WTC11 (cell line): ENCODE results near the gene ADAMTS2. TPM values are rescaled to one million over a fixed set of nuclear protein-coding genes. Genes with fewer than 3 reads are reported as not detected.
A peak's percentile ranks its signal among the peaks of the same experiment; 100 is the strongest.

Source experiments
- ATAC-seq: fragments of 200-7000 bp; cut with Tn5 transposase; 2 replicates; pipeline ENCODE4 v1.10.0; 2021; ENCODE audit warnings: mild to moderate bottlenecking, moderate library complexity
- CTCF ChIA-PET: fragments of 300-600 bp; sonication (Branson Sonifier 250); formaldehyde crosslinking; loops from one replicate; lab custom pipeline; 2021; ENCODE audit warnings: antibody characterized with exemption; lab: Charles Lee
- POLR2A ChIA-PET: fragments of 350-600 bp; sonication (Branson Sonifier 250); formaldehyde crosslinking; loops from one replicate; lab custom pipeline; 2021; ENCODE audit warnings: antibody characterized with exemption; lab: Charles Lee
- DNase-seq: peaks from one replicate; pipeline ENCODE4 v3.0.0; 2021; ENCODE audit warnings: low spot score
- H3K27ac Mint-ChIP-seq: 2 replicates; pipeline ENCODE4 v1.8.0; 2021; ENCODE audit warnings: mixed read lengths
- H3K27me3 Mint-ChIP-seq: 2 replicates; pipeline ENCODE4 v1.8.0; 2021; ENCODE audit warnings: low read depth, mild to moderate bottlenecking, moderate library complexity, mixed read lengths
- H3K36me3 Mint-ChIP-seq: 2 replicates; pipeline ENCODE4 v1.8.0; 2021; ENCODE audit warnings: mixed read lengths
- H3K4me1 Mint-ChIP-seq: 2 replicates; pipeline ENCODE4 v1.8.0; 2022; ENCODE audit warnings: mixed read lengths
- H3K4me3 Mint-ChIP-seq: 2 replicates; pipeline ENCODE4 v1.8.0; 2021; ENCODE audit warnings: mild to moderate bottlenecking, moderate library complexity, mixed read lengths
- H3K9me3 Mint-ChIP-seq: 2 replicates; pipeline ENCODE4 v1.8.0; 2021; ENCODE audit warnings: mixed read lengths
- EMX1 ChIP-seq: fragments of 250-450 bp; sonication (Bioruptor Pico); IDR thresholded peaks from 2 replicates; pipeline ENCODE4 v1.8.0; 2021; ENCODE audit warnings: mild to moderate bottlenecking
- KAT7 ChIP-seq: sonication (generic); formaldehyde crosslinking; IDR thresholded peaks from 2 replicates; pipeline ENCODE4 v1.8.1; 2023; ENCODE audit warnings: missing genetic modification reagents, mild to moderate bottlenecking, borderline replicate concordance
- MYBL2 ChIP-seq: sonication (generic); formaldehyde crosslinking; IDR thresholded peaks from 2 replicates; pipeline ENCODE4 v1.8.1; 2023; ENCODE audit warnings: mild to moderate bottlenecking, moderate library complexity, missing genetic modification reagents
- RELA ChIP-seq: sonication (generic); formaldehyde crosslinking; IDR thresholded peaks from 2 replicates; pipeline ENCODE4 v1.8.1; 2022; ENCODE audit warnings: missing genetic modification reagents, mild to moderate bottlenecking, borderline replicate concordance
- TEAD1 ChIP-seq: sonication (generic); formaldehyde crosslinking; IDR thresholded peaks from 2 replicates; pipeline ENCODE4 v1.8.0; 2022; ENCODE audit warnings: mild to moderate bottlenecking, missing genetic modification reagents
- ZNF138 ChIP-seq: sonication (generic); formaldehyde crosslinking; conservative IDR thresholded peaks from 2 replicates; pipeline ENCODE4 v1.8.1; 2022; ENCODE audit warnings: mild to moderate bottlenecking, moderate library complexity, missing genetic modification reagents
- total RNA-seq: library from RNA; stranded (reverse); gene quantifications from 3 replicates; pipeline ENCODE4 v1.2.3, GENCODE V29; 2021
- TF ChIP-seq, protein P1 (sequence below): sonication (generic); formaldehyde crosslinking; IDR thresholded peaks from 2 replicates; pipeline ENCODE4 v1.8.1; 2023; ENCODE audit warnings: mild to moderate bottlenecking, missing genetic modification reagents
- TF ChIP-seq, protein P2 (sequence below): fragments of 250-450 bp; sonication (Bioruptor Pico); IDR thresholded peaks from 2 replicates; pipeline ENCODE4 v1.8.0; 2021; ENCODE audit warnings: mild to moderate bottlenecking
- TF ChIP-seq, protein P3 (sequence below): fragments of 250-450 bp; sonication (Bioruptor Pico); conservative IDR thresholded peaks from 2 replicates; pipeline ENCODE4 v1.9.0; 2021; ENCODE audit warnings: mild to moderate bottlenecking
- TF ChIP-seq, protein P4 (sequence below): sonication (generic); formaldehyde crosslinking; IDR thresholded peaks from 2 replicates; pipeline ENCODE4 v1.8.1; 2022; ENCODE audit warnings: low read depth, mild to moderate bottlenecking, moderate library complexity, missing genetic modification reagents, borderline replicate concordance
- TF ChIP-seq, protein P5 (sequence below): sonication (generic); formaldehyde crosslinking; IDR thresholded peaks from 2 replicates; pipeline ENCODE4 v1.8.0; 2022; ENCODE audit warnings: mild to moderate bottlenecking, missing genetic modification reagents
- TF ChIP-seq, protein P6 (sequence below): sonication (generic); formaldehyde crosslinking; IDR thresholded peaks from 2 replicates; pipeline ENCODE4 v1.8.1; 2023; ENCODE audit warnings: mild to moderate bottlenecking, missing genetic modification reagents, borderline replicate concordance
- TF ChIP-seq, protein P7 (sequence below): sonication (generic); formaldehyde crosslinking; IDR thresholded peaks from 2 replicates; pipeline ENCODE4 v1.8.0; 2022; ENCODE audit warnings: mild to moderate bottlenecking, missing genetic modification reagents
- TF ChIP-seq, protein P8 (sequence below): fragments of 250-450 bp; sonication (Bioruptor Pico); IDR thresholded peaks from 2 replicates; pipeline ENCODE4 v2.1.2; 2022; ENCODE audit warnings: mild to moderate bottlenecking, moderate library complexity

The ADAMTS2 gene
- total RNA-seq, 1 experiment from 2014 or later: 11.2 TPM

DNA sequence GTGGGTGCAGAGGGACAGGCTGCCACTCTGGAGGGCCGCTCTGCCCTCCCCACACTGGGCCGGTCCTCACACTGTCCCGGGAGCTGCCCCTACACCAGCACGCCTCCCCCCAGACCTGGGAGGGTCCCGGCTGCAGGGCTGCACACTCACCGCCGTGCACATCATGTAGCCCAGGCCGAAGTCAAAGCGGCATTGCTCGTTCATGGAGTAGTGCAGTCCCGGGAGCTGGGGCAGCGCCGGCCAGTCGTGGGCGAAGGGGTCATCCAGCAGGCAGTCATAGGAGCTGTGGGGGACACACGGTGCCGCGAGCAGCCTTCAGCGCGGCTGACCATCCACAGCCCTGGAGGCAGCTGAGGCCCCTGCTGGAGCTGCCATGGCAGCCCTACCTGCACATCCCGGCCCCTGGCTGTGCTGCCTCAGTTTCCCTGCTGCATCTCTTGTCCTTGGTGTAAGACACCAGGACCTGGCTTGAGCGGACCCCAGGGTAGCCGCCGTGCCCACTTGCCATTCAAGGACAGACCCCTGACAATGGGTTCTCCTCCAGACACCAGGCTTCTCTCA is 191.8 kb downstream of the ADAMTS2 start (continued):
- TF ChIP-seq, protein P1, sequence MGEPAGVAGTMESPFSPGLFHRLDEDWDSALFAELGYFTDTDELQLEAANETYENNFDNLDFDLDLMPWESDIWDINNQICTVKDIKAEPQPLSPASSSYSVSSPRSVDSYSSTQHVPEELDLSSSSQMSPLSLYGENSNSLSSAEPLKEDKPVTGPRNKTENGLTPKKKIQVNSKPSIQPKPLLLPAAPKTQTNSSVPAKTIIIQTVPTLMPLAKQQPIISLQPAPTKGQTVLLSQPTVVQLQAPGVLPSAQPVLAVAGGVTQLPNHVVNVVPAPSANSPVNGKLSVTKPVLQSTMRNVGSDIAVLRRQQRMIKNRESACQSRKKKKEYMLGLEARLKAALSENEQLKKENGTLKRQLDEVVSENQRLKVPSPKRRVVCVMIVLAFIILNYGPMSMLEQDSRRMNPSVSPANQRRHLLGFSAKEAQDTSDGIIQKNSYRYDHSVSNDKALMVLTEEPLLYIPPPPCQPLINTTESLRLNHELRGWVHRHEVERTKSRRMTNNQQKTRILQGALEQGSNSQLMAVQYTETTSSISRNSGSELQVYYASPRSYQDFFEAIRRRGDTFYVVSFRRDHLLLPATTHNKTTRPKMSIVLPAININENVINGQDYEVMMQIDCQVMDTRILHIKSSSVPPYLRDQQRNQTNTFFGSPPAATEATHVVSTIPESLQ (CRISPR knock-in tag): no peak
- TF ChIP-seq, all 79 proteins: peak for 0

DNA sequence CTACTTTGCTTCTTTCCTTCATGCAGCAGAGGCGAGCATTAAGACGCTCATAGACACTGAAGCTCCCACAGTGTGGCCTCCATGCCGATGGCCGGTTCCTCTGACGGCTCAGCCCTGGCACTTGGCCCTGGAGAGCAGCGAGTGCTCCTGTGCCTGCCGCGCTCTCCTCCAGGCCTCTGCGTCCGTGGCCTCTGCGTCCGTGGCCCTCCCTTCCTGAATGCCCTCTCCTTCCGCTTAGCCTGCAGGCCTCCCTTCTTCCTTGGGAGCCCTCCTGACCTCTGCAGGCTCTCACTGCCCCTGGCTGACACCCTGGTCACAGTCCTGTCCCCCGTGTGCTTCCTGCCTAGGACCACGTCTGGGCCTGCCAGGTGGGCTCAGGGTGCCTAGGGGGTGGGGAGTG is 192.3 kb downstream of the ADAMTS2 start:
- Mint-ChIP-seq H3K27me3 (no peaks in the 10 kb centered on the region), H3K36me3 (no peaks in the 10 kb centered on the region), H3K4me3 (no peak overlapping the region), H3K27ac (no peak overlapping the region), H3K9me3 (no peaks in the 10 kb centered on the region), H3K4me1 (no peaks in the 10 kb centered on the region)
- CTCF ChIA-PET: interaction anchor here (1.7 kb wide), 1 partner anchor 9 kb away, joined by 5 read pairs; no protein-coding TSS in a partner anchor
- DNase-seq: peak; percentile 4
- TF ChIP-seq, protein P2, sequence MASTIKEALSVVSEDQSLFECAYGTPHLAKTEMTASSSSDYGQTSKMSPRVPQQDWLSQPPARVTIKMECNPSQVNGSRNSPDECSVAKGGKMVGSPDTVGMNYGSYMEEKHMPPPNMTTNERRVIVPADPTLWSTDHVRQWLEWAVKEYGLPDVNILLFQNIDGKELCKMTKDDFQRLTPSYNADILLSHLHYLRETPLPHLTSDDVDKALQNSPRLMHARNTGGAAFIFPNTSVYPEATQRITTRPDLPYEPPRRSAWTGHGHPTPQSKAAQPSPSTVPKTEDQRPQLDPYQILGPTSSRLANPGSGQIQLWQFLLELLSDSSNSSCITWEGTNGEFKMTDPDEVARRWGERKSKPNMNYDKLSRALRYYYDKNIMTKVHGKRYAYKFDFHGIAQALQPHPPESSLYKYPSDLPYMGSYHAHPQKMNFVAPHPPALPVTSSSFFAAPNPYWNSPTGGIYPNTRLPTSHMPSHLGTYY (CRISPR knock-in tag): no peak
- TF ChIP-seq, protein P3, sequence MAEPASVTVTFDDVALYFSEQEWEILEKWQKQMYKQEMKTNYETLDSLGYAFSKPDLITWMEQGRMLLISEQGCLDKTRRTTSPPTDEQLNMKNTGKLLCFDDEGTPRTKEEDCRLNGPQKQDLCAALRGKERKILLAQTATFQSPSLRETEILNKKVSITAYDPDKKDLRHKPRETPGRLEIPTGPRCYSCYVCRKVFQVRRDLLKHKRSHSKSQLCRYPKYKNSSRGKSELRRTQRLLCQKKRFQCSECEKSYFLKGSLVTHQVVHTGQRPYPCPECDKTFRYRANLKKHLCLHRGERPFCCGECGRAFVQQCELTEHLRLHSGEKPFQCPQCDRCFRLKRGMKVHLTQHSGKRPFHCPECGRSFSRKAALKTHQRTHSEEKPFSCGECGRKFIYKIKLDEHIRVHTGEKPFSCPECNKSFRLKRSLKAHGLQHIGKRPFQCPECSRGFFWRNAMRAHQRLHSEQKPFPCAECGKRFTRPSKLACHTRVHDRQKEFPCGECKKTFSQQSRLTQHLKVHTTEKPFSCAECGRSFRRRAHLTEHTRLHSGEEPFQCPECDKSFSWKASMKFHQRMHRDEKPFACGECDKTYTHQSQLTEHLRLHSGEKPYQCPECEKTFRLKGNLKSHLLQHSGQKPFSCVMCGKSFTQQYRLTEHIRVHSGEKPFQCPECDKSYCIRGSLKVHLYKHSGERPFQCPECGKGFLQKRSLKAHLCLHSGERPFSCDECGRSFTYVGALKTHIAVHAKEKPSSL (CRISPR knock-in tag): no peak
- TF ChIP-seq ZNF138 (CRISPR knock-in tag) (no peak), MYBL2 (no peak), KAT7 (CRISPR knock-in tag) (no peak), RELA (CRISPR knock-in tag) (no peak), EMX1 (CRISPR knock-in tag) (no peak), TEAD1 (CRISPR knock-in tag) (no peak)
- TF ChIP-seq, protein P4, sequence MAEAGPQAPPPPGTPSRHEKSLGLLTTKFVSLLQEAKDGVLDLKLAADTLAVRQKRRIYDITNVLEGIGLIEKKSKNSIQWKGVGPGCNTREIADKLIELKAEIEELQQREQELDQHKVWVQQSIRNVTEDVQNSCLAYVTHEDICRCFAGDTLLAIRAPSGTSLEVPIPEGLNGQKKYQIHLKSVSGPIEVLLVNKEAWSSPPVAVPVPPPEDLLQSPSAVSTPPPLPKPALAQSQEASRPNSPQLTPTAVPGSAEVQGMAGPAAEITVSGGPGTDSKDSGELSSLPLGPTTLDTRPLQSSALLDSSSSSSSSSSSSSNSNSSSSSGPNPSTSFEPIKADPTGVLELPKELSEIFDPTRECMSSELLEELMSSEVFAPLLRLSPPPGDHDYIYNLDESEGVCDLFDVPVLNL (CRISPR knock-in tag): no peak
- TF ChIP-seq, protein P5, sequence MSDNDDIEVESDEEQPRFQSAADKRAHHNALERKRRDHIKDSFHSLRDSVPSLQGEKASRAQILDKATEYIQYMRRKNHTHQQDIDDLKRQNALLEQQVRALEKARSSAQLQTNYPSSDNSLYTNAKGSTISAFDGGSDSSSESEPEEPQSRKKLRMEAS (CRISPR knock-in tag): no peak
- TF ChIP-seq, protein P6, sequence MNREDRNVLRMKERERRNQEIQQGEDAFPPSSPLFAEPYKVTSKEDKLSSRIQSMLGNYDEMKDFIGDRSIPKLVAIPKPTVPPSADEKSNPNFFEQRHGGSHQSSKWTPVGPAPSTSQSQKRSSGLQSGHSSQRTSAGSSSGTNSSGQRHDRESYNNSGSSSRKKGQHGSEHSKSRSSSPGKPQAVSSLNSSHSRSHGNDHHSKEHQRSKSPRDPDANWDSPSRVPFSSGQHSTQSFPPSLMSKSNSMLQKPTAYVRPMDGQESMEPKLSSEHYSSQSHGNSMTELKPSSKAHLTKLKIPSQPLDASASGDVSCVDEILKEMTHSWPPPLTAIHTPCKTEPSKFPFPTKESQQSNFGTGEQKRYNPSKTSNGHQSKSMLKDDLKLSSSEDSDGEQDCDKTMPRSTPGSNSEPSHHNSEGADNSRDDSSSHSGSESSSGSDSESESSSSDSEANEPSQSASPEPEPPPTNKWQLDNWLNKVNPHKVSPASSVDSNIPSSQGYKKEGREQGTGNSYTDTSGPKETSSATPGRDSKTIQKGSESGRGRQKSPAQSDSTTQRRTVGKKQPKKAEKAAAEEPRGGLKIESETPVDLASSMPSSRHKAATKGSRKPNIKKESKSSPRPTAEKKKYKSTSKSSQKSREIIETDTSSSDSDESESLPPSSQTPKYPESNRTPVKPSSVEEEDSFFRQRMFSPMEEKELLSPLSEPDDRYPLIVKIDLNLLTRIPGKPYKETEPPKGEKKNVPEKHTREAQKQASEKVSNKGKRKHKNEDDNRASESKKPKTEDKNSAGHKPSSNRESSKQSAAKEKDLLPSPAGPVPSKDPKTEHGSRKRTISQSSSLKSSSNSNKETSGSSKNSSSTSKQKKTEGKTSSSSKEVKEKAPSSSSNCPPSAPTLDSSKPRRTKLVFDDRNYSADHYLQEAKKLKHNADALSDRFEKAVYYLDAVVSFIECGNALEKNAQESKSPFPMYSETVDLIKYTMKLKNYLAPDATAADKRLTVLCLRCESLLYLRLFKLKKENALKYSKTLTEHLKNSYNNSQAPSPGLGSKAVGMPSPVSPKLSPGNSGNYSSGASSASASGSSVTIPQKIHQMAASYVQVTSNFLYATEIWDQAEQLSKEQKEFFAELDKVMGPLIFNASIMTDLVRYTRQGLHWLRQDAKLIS (CRISPR knock-in tag): no peak
- TF ChIP-seq, protein P7, sequence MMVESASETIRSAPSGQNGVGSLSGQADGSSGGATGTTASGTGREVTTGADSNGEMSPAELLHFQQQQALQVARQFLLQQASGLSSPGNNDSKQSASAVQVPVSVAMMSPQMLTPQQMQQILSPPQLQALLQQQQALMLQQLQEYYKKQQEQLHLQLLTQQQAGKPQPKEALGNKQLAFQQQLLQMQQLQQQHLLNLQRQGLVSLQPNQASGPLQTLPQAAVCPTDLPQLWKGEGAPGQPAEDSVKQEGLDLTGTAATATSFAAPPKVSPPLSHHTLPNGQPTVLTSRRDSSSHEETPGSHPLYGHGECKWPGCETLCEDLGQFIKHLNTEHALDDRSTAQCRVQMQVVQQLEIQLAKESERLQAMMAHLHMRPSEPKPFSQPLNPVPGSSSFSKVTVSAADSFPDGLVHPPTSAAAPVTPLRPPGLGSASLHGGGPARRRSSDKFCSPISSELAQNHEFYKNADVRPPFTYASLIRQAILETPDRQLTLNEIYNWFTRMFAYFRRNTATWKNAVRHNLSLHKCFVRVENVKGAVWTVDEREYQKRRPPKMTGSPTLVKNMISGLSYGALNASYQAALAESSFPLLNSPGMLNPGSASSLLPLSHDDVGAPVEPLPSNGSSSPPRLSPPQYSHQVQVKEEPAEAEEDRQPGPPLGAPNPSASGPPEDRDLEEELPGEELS: no peak
- TF ChIP-seq, protein P8, sequence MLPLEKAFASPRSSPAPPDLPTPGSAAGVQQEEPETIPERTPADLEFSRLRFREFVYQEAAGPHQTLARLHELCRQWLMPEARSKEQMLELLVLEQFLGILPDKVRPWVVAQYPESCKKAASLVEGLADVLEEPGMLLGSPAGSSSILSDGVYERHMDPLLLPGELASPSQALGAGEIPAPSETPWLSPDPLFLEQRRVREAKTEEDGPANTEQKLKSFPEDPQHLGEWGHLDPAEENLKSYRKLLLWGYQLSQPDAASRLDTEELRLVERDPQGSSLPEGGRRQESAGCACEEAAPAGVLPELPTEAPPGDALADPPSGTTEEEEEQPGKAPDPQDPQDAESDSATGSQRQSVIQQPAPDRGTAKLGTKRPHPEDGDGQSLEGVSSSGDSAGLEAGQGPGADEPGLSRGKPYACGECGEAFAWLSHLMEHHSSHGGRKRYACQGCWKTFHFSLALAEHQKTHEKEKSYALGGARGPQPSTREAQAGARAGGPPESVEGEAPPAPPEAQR (CRISPR knock-in tag): no peak
- POLR2A ChIA-PET: no interaction called here
- no peak for ATAC-seq
